Fibroblast of villous mesenchyme (primary cell): ENCODE measurements around the gene CALM1. TPM values are rescaled to one million over a fixed set of nuclear protein-coding genes. Genes with fewer than 3 reads are reported as not detected.

Experiments
- DNase-seq: peaks from one replicate; pipeline ENCODE4 v3.0.0-alpha.2; 2010; ENCODE audit warnings: low read depth
- H3K4me3 ChIP-seq: 2 replicates; pipeline ENCODE4 v1.5.1; 2011; ENCODE audit warnings: low read depth, mild to moderate bottlenecking, low read length
- CTCF ChIP-seq: IDR thresholded peaks from 2 replicates; pipeline ENCODE4 v1.5.1; 2012; ENCODE audit warnings: low read depth, mild to moderate bottlenecking, low read length; ENCODE audit not compliant: insufficient read depth
- total RNA-seq: library from RNA; depleted of rRNA; stranded (reverse); fragments of >200 nt; gene quantifications from 2 replicates; pipeline ENCODE4 v1.2.3, GENCODE V29; 2012

CALM1 gene
- total RNA-seq, 1 donor: 286 TPM

GRCh38 chr14:90400904-90401561, 4.2 kb downstream of the CALM1 start:
- no peak overlapping the region for H3K4me3 ChIP-seq
- no peak for DNase-seq
- TF ChIP-seq CTCF: no peak

GRCh38 chr14:90402016-90402415, 5.2 kb downstream of the CALM1 start:
- H3K4me3 ChIP-seq: no peak overlapping the region
- no peak for DNase-seq
- no peak for TF ChIP-seq CTCF

- no peak overlapping the region for H3K4me3 ChIP-seq
- TF ChIP-seq CTCF: no peak
- DNase-seq: no peak
Observed at GRCh38 chr14:90403065-90403464, 6.2 kb downstream of the CALM1 start.

- no peak for DNase-seq
- no peak overlapping the region for H3K4me3 ChIP-seq
- no peak for TF ChIP-seq CTCF
Observed at GRCh38 chr14:90405101-90405500, 8.3 kb downstream of the CALM1 start.

GRCh38 chr14:90405755-90406154, 8.9 kb downstream of the CALM1 start:
- DNase-seq: no peak
- H3K4me3 ChIP-seq: no peak overlapping the region
- no peak for TF ChIP-seq CTCF

- TF ChIP-seq CTCF: no peak
- no peak overlapping the region for H3K4me3 ChIP-seq
- DNase-seq: no peak
Observed at GRCh38 chr14:90406384-90406798, 9.6 kb downstream of the CALM1 start.

- DNase-seq: no peak
- H3K4me3 ChIP-seq: no peak overlapping the region
- TF ChIP-seq CTCF: no peak
Observed at GRCh38 chr14:90407230-90407629, 10.4 kb downstream of the CALM1 start.
